ENCODE measurements around the gene NTN5. TPM values are rescaled to one million over a fixed set of nuclear protein-coding genes. Genes with fewer than 3 reads are reported as not detected.

The NTN5 gene
- total RNA-seq, 1 donor from 2014 or later: 0.71 TPM

DNA sequence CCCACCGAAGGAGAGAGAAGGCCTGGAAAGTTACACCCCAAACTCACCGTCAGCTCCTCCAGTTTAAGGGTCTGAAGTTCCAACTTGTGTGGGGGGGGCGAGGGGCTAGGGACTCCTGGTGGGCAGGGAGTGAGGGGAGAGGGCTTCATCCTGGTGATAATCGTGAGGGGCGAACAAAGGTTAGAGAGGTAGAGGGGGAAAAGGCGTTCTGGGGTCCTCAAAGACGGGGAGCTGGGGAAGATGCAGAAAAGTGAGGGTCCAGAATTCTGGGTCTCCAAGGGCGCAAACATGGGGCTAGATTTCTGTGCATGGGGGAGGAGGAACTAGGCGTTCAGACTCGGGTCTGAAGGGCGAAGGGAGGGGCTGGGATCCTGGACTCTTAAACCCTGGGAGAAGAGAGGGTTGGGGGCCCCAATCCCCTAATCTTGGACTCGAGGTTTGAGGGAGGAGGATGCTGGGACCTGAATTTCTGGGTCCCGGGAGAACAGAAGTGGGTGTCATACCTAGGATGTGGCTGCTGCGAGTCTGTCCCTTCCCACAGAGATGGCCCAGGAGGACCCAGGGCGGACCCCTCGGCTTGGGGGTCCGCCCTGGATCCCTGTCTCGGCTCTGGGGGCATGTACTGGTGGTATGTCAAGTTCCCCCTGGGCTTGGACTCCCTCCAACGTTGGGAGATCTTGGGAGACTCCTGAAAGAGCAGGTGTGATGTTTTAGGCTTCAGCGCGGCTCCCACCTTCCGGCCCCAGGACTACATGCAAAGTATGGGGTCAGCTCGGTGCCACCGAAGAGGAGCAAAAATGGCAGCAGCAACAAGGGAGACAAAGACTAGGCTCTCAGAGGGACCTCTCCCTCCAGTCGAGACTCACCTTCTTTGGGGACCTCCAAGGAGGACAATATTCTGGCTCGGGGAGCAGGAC lies 42.2 kb upstream of the NTN5 start:
- ATAC-seq (ENCODE audit: low read depth) (no peak), DNase-seq (no peak)
- ChIA-PET CTCF (no interaction called here), POLR2A (interaction anchor here (0.6 to 2.2 kb wide), 7 partner anchors 10 to 78 kb away, joined by 3 to 13 read pairs (median 6); partner anchors contain the start of gene DBP)
- H3K4me3 Mint-ChIP-seq: peak overlapping the region; percentile 81
- intact Hi-C loops (cut with micrococcal nuclease): loop anchor here (1.0 to 5.0 kb wide), 8 partner anchors 10 to 927 kb away; partner anchors contain the start of genes CA11, DBP, RRAS and SCAF1
- H3K27ac Mint-ChIP-seq: peak overlapping the region; percentile 77
- H3K4me1 Mint-ChIP-seq: peaks cover 25% of the 10 kb centered on the region
- no peaks in the 10 kb centered on the region for H3K36me3 Mint-ChIP-seq (ENCODE audit: low read depth)
- TF ChIP-seq, protein P1, sequence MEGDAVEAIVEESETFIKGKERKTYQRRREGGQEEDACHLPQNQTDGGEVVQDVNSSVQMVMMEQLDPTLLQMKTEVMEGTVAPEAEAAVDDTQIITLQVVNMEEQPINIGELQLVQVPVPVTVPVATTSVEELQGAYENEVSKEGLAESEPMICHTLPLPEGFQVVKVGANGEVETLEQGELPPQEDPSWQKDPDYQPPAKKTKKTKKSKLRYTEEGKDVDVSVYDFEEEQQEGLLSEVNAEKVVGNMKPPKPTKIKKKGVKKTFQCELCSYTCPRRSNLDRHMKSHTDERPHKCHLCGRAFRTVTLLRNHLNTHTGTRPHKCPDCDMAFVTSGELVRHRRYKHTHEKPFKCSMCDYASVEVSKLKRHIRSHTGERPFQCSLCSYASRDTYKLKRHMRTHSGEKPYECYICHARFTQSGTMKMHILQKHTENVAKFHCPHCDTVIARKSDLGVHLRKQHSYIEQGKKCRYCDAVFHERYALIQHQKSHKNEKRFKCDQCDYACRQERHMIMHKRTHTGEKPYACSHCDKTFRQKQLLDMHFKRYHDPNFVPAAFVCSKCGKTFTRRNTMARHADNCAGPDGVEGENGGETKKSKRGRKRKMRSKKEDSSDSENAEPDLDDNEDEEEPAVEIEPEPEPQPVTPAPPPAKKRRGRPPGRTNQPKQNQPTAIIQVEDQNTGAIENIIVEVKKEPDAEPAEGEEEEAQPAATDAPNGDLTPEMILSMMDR (IDR thresholded peaks at IDR 0.05): no peak
- no peaks in the 10 kb centered on the region for H3K27me3 Mint-ChIP-seq
- H3K9me3 Mint-ChIP-seq: no peaks in the 10 kb centered on the region

DNA sequence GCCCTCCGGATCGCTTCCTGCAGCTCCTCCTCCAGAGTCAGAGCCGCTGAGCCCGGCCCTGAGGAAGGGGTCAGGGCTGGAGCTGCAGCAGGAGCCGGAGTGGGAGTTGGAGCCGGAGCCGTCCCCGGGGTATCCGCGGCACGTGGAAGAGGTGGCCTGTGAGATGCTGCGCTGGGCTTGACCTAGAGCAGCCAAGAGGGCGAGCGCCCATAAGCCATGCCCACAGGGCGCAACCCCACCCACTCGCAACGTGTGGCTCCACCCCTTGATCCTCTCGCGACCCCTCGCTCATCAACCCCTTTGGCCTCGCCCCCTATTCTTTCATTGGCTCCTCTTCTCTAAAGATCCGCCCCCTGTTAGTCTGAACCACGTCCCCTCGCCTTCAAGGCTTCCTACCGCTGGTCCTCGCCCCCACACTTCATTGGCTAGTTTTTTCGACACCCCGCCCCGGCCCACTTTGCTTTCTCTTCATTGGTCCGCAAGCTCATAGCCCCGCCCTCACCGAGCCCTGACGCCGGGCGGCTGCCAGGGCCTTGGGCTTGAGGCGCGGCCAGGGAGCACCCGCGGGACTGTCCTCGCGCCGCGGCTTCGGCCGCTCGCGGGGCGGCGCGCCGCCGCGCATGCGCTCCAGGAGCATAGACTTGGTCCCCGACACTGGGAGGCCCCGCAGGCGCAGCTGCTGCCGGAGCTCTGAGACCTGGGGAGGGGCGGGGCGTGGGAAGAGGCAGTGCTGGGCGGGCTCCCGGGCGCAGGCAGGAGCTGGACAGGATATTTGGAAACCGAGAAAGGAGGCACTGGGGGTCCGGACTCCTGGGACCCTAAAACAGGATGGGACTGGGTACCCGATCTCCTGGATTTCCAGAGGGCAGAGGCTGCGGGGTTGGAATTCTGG lies 41.3 kb upstream of the NTN5 start:
- POLR2A ChIA-PET: interaction anchor here (0.5 to 2.2 kb wide), 8 partner anchors 11 to 756 kb away, joined by 3 to 13 read pairs (median 5); partner anchors contain the start of gene DBP
- Mint-ChIP-seq H3K4me1 (peaks cover 25% of the 10 kb centered on the region), H3K36me3 (ENCODE audit: low read depth) (no peaks in the 10 kb centered on the region), H3K9me3 (no peaks in the 10 kb centered on the region), H3K27ac (peak overlapping the region; percentile 77), H3K4me3 (peak overlapping the region; percentile 81), H3K27me3 (no peaks in the 10 kb centered on the region)
- DNase-seq (peak; percentile 94), ATAC-seq (ENCODE audit: low read depth) (peak; percentile 91)
- intact Hi-C loops (cut with micrococcal nuclease): loop anchor here (1.0 to 5.0 kb wide), 8 partner anchors 11 to 928 kb away; partner anchors contain the start of genes CA11, DBP, RRAS and SCAF1
- CTCF ChIA-PET: no interaction called here
- TF ChIP-seq, protein P1 (IDR thresholded peaks at IDR 0.05): no peak

GRCh38 chr19:48713041-48713863 lies 40.4 kb upstream of the NTN5 start:
- H3K36me3 Mint-ChIP-seq (ENCODE audit: low read depth): no peaks in the 10 kb centered on the region
- H3K27ac Mint-ChIP-seq: peak overlapping the region; percentile 52
- DNase-seq (peak; percentile 17), ATAC-seq (ENCODE audit: low read depth) (no peak)
- no peaks in the 10 kb centered on the region for H3K9me3 Mint-ChIP-seq
- intact Hi-C loops (cut with micrococcal nuclease): loop anchor here (5.0 kb wide), 2 partner anchors 36 to 929 kb away; partner anchors contain the start of genes RRAS and SCAF1
- H3K4me1 Mint-ChIP-seq: peaks cover 25% of the 10 kb centered on the region
- no peaks in the 10 kb centered on the region for H3K27me3 Mint-ChIP-seq
- TF ChIP-seq, protein P1 (IDR thresholded peaks at IDR 0.05): no peak
- peak overlapping the region; percentile 81 for H3K4me3 Mint-ChIP-seq
- ChIA-PET POLR2A (interaction anchor here (0.5 to 2.2 kb wide), 5 partner anchors 12 to 757 kb away, joined by 3 to 13 read pairs (median 4); no protein-coding TSS in a partner anchor), CTCF (no interaction called here)

DNA sequence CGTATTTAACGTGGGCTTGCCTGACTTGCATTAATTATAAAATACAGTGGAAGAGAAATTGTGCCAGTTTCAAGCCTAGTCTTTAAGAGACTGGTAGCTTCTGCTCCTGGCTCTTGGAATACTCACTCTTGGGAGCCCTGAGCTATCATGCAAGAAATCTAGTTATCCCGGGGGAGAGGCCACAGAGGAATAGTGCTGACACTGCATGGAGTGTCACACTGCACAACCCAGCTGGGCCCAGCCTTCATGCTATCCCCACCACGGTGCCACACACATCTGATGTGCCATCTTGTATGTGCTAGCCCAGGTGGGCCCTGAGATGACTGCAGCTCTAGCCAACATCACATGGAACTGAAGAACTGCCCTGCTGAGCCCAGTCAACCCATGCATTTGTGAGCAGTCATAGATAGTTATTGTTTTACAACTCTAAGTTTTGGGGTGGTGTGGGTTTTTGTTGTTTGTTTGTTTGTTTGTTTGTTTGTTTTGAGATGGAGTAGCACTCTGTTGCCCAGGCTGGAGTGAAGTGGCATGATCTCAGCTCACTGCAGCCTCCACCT lies 38.4 kb upstream of the NTN5 start:
- POLR2A ChIA-PET: interaction anchor here (0.6 kb wide), 1 partner anchor 62 kb away, joined by 3 read pairs; no protein-coding TSS in a partner anchor
- no peak overlapping the region for H3K27ac Mint-ChIP-seq
- no peaks in the 10 kb centered on the region for H3K9me3 Mint-ChIP-seq
- intact Hi-C loops (cut with micrococcal nuclease): loop anchor here (5.0 kb wide), 2 partner anchors 34 to 931 kb away; partner anchors contain the start of genes RRAS and SCAF1
- peaks cover 25% of the 10 kb centered on the region for H3K4me1 Mint-ChIP-seq
- CTCF ChIA-PET: interaction anchor here (1.3 kb wide), 1 partner anchor 36 kb away, joined by 3 read pairs; no protein-coding TSS in a partner anchor
- H3K4me3 Mint-ChIP-seq: no peak overlapping the region
- ATAC-seq (ENCODE audit: low read depth) (no peak), DNase-seq (no peak)
- H3K27me3 Mint-ChIP-seq: no peaks in the 10 kb centered on the region
- TF ChIP-seq, protein P1 (IDR thresholded peaks at IDR 0.05): no peak
- H3K36me3 Mint-ChIP-seq (ENCODE audit: low read depth): peaks cover 4% of the 10 kb centered on the region
